ENCODE data around the gene SACM1L. TPM values are rescaled to one million over a fixed set of nuclear protein-coding genes. Genes with fewer than 3 reads are reported as not detected.
"Not testable (repeated sequence)": the region's sequence is repeated elsewhere in the genome, so short reads cannot be mapped to it uniquely, and the experiment has no call there.

Gene SACM1L
- total RNA-seq, 1 donor from 2014 or later, result 44.1 TPM

- TF ChIP-seq CTCF (conservative IDR thresholded peaks at IDR 0.05), result no peak
- Mint-ChIP-seq H3K27ac (ENCODE audit: unreplicated experiment) (no peak overlapping the region), H3K27me3 (ENCODE audit: low read depth) (peaks cover 11% of the 10 kb centered on the region), H3K4me3 (peak overlapping the region; percentile 39), H3K4me1 (peaks cover 6% of the 10 kb centered on the region), H3K9me3 (peaks cover 1% of the 10 kb centered on the region), H3K36me3 (ENCODE audit: low read depth) (peaks cover 16% of the 10 kb centered on the region)
- no peak for DNase-seq (ENCODE audit: low read depth, low spot score)
Measured at GRCh38 chr3:45683417-45684326, 5.5 kb upstream of the SACM1L start.

- Mint-ChIP-seq H3K27me3 (ENCODE audit: low read depth) (peaks cover 16% of the 10 kb centered on the region), H3K4me1 (peaks cover 12% of the 10 kb centered on the region), H3K4me3 (peak overlapping the region; percentile 39), H3K36me3 (ENCODE audit: low read depth) (peaks cover 21% of the 10 kb centered on the region), H3K27ac (ENCODE audit: unreplicated experiment) (no peak overlapping the region), H3K9me3 (peaks cover 5% of the 10 kb centered on the region)
- TF ChIP-seq CTCF (conservative IDR thresholded peaks at IDR 0.05), result no peak
- DNase-seq (ENCODE audit: low read depth, low spot score), result no peak
Measured at GRCh38 chr3:45684327-45684892, 4.8 kb upstream of the SACM1L start.

- not testable (repeated sequence) for DNase-seq (ENCODE audit: low read depth, low spot score); H3K27ac Mint-ChIP-seq (ENCODE audit: unreplicated experiment); H3K9me3 Mint-ChIP-seq
- H3K36me3 Mint-ChIP-seq (ENCODE audit: low read depth), result peaks cover 18% of the 10 kb centered on the region
- peaks cover 16% of the 10 kb centered on the region for H3K27me3 Mint-ChIP-seq (ENCODE audit: low read depth)
- H3K4me3 Mint-ChIP-seq, result peak overlapping the region; percentile 45
- H3K4me1 Mint-ChIP-seq, result peaks cover 20% of the 10 kb centered on the region
Measured at GRCh38 chr3:45685722-45686121, 3.5 kb upstream of the SACM1L start.

GRCh38 chr3:45686850-45687249, 2.3 kb upstream of the SACM1L start:
- H3K9me3 Mint-ChIP-seq, result peaks cover 5% of the 10 kb centered on the region
- H3K4me1 Mint-ChIP-seq, result peaks cover 31% of the 10 kb centered on the region
- peaks cover 17% of the 10 kb centered on the region for H3K36me3 Mint-ChIP-seq (ENCODE audit: low read depth)
- peak overlapping the region; percentile 45 for H3K4me3 Mint-ChIP-seq
- H3K27ac Mint-ChIP-seq (ENCODE audit: unreplicated experiment), result no peak overlapping the region
- no peak for DNase-seq (ENCODE audit: low read depth, low spot score)
- H3K27me3 Mint-ChIP-seq (ENCODE audit: low read depth), result peaks cover 16% of the 10 kb centered on the region
- no peak for TF ChIP-seq CTCF (conservative IDR thresholded peaks at IDR 0.05)

- TF ChIP-seq CTCF (conservative IDR thresholded peaks at IDR 0.05), result no peak
- Mint-ChIP-seq H3K9me3 (peaks cover 5% of the 10 kb centered on the region), H3K4me3 (peak overlapping the region; percentile 71), H3K36me3 (ENCODE audit: low read depth) (peaks cover 8% of the 10 kb centered on the region), H3K27me3 (ENCODE audit: low read depth) (peaks cover 16% of the 10 kb centered on the region), H3K27ac (ENCODE audit: unreplicated experiment) (no peak overlapping the region), H3K4me1 (peaks cover 38% of the 10 kb centered on the region)
- no peak for DNase-seq (ENCODE audit: low read depth, low spot score)
Measured at GRCh38 chr3:45687828-45688193, 1.4 kb upstream of the SACM1L start.
